Kidney (tissue), 14 donors: ENCODE data around the gene ARHGAP40. TPM values are rescaled to one million over a fixed set of nuclear protein-coding genes. Genes with fewer than 3 reads are reported as not detected.

Source experiments
- DNase-seq, 5 donors: peaks; one replicate each; pipeline ENCODE4 v3.0.0-alpha.2; 2013 to 2020
- FAIRE-seq: peaks from 2 replicates; lab custom pipeline; 2012; peaks lifted over from hg19 to GRCh38; lab: Jason Lieb, UNC
- H3K27ac ChIP-seq, 2 donors: one replicate each; pipeline ENCODE4 v1.7.0; 2013; ENCODE audit warnings: low read depth in 2 of 2, low read length in 2 of 2, inconsistent platforms in 1 of 2
- H3K27me3 ChIP-seq: one replicate; pipeline ENCODE4 v1.7.1; 2013; ENCODE audit warnings: low read length, inconsistent platforms; ENCODE audit not compliant: control insufficient read depth, insufficient read depth
- H3K36me3 ChIP-seq, 3 donors: one replicate each; pipeline versions ENCODE4 v1.7.0 to v1.7.1; 2013; ENCODE audit warnings: low read length in 3 of 3, control low read depth in 1 of 3, inconsistent platforms in 1 of 3; ENCODE audit not compliant: insufficient read depth in 3 of 3, control insufficient read depth in 2 of 3
- H3K4me1 ChIP-seq, 3 donors: one replicate each; pipeline versions ENCODE4 v1.7.0 to v1.7.1; 2013; ENCODE audit warnings: low read length in 3 of 3, inconsistent platforms in 1 of 3, low read depth in 1 of 3; ENCODE audit not compliant: control insufficient read depth in 2 of 3, insufficient read depth in 2 of 3
- H3K4me3 ChIP-seq, 3 donors: one replicate each; pipeline versions ENCODE4 v1.7.0 to v1.8.1; 2013; ENCODE audit warnings: low read length in 3 of 3, control low read depth in 1 of 3, inconsistent platforms in 1 of 3
- H3K9ac ChIP-seq, 3 donors: one replicate each; pipeline versions ENCODE4 v1.7.0 to v1.7.1; 2013; ENCODE audit warnings: low read length in 3 of 3, control low read depth in 1 of 3, inconsistent platforms in 1 of 3
- H3K9me3 ChIP-seq, 3 donors: one replicate each; pipeline versions ENCODE4 v1.7.0 to v1.7.1; 2013; ENCODE audit warnings: low read length in 3 of 3, control low read depth in 1 of 3, inconsistent platforms in 1 of 3; ENCODE audit not compliant: control insufficient read depth in 2 of 3, insufficient read depth in 1 of 3
- intact Hi-C: fragments of 100-400 bp; cut with DNase I; formaldehyde crosslinking; loops from one replicate; pipeline ENCODE4 v1.11.1; 2022
- polyA plus RNA-seq: library from polyadenylated mRNA; stranded (reverse); fragments of 350-450 nt; fragmentation: Illumina TruSeq; extraction: RNeasy Lipid Tissue Mini Kit (QIAGEN cat#74804); gene quantifications from one replicate; pipeline ENCODE4 v1.2.3, GENCODE V29; 2014; ENCODE audit warnings: low read depth, low replicate concordance; ENCODE audit not compliant: insufficient read depth
- total RNA-seq: library from RNA; stranded (reverse); fragmentation: NEBNext Ultra II Directional; extraction: Animal tissue kit (Norgen Biotek cat#: 25700); gene quantifications from one replicate; pipeline ENCODE4 v1.2.1, GENCODE V29; 2021
- TF ChIP-seq, protein P1 (sequence below): IDR thresholded peaks from 3 replicates; pipeline ENCODE4 v1.5.1; 2012; ENCODE audit warnings: mild to moderate bottlenecking, moderate library complexity, borderline replicate concordance; ENCODE audit not compliant: insufficient read depth; ENCODE audit errors: extremely low read depth
- donor health status: control.
- donor health status: control.
- donor health status: control.
- donor health status: control.
- donor health status: control.
- donor health status: DM: yes; HTN: yes; CAD: no.
- donor health status: Normal renal cell carcinoma (clear cell type).

The ARHGAP40 gene
- total and polyA plus RNA-seq, 2 donors from 2014 or later = 1.3 to 20.2 TPM

DNA sequence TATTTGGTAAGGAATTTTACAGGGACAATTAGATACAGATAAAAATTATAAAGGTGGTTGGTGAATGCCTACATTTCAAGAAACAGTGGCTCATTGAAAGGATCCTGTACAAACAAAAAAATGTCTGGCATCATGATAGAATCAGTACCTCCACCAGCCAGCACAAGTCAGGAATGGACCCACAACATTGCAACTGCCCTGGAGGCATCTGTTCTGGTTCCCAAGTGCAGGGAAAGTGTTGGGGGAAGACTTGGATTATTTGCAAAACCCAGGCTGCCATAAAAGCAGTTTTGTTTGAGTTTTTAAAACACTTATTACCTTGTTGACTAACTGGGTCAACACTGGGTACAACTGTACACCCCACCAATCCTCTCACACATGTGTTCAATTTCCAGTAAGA is 24.3 kb downstream of the ARHGAP40 start:
- Histone ChIP-seq H3K4me3 (no peak overlapping the region), H3K4me1 (no peaks in the 10 kb centered on the region), H3K27ac (no peak overlapping the region), H3K9me3 (no peaks in the 10 kb centered on the region), H3K9ac (no peak overlapping the region), H3K27me3 (no peaks in the 10 kb centered on the region), H3K36me3 (no peaks in the 10 kb centered on the region)
- TF ChIP-seq, protein P1, sequence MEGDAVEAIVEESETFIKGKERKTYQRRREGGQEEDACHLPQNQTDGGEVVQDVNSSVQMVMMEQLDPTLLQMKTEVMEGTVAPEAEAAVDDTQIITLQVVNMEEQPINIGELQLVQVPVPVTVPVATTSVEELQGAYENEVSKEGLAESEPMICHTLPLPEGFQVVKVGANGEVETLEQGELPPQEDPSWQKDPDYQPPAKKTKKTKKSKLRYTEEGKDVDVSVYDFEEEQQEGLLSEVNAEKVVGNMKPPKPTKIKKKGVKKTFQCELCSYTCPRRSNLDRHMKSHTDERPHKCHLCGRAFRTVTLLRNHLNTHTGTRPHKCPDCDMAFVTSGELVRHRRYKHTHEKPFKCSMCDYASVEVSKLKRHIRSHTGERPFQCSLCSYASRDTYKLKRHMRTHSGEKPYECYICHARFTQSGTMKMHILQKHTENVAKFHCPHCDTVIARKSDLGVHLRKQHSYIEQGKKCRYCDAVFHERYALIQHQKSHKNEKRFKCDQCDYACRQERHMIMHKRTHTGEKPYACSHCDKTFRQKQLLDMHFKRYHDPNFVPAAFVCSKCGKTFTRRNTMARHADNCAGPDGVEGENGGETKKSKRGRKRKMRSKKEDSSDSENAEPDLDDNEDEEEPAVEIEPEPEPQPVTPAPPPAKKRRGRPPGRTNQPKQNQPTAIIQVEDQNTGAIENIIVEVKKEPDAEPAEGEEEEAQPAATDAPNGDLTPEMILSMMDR = no peak
- FAIRE-seq (no peak), DNase-seq (no peak)
- intact Hi-C loops = no loop called here

DNA sequence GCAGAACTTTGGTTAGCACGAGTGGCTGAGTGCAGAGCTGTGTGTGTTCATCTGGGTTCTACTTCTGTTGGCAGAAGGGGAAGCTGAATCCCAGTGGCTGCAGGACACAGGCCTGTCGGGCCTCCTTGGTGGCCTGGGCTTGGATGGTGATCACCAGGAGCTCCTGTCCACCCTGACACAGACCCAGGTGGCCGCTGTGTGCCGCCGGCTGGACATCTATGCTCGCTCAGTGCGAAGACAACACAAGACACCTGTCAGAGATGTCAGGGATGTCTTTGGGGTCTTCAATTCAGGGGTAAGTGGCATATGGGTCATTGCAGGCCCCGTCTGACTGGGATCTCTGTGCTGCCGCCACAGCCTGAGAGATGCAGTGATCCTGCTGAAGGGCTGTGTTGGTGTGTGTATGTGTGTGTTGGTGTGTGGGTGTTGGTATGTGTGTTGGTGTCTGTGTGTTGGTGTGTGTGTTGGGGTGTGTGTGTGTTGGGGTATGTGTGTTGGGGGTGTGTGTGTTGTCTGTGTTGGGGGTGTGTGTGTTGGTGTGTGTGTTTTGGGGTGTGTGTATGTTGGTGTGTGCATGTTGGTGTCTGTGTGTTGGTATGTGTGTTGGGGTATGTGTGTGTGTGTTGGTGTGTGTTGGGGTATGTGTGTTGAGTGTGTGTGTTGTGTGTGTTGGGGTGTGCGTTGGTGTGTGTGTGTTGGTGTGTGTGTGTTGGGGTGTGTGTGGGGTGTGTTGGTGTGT is 25.5 kb downstream of the ARHGAP40 start:
- no peaks in the 10 kb centered on the region for H3K36me3 ChIP-seq
- no peak for FAIRE-seq
- H3K4me1 ChIP-seq = no peaks in the 10 kb centered on the region
- no peak overlapping the region for H3K4me3 ChIP-seq
- H3K27ac ChIP-seq = no peak overlapping the region
- no peaks in the 10 kb centered on the region for H3K9me3 ChIP-seq
- intact Hi-C loops = no loop called here
- DNase-seq = no peak
- no peak overlapping the region for H3K9ac ChIP-seq
- no peaks in the 10 kb centered on the region for H3K27me3 ChIP-seq
- TF ChIP-seq, protein P1 = no peak

DNA sequence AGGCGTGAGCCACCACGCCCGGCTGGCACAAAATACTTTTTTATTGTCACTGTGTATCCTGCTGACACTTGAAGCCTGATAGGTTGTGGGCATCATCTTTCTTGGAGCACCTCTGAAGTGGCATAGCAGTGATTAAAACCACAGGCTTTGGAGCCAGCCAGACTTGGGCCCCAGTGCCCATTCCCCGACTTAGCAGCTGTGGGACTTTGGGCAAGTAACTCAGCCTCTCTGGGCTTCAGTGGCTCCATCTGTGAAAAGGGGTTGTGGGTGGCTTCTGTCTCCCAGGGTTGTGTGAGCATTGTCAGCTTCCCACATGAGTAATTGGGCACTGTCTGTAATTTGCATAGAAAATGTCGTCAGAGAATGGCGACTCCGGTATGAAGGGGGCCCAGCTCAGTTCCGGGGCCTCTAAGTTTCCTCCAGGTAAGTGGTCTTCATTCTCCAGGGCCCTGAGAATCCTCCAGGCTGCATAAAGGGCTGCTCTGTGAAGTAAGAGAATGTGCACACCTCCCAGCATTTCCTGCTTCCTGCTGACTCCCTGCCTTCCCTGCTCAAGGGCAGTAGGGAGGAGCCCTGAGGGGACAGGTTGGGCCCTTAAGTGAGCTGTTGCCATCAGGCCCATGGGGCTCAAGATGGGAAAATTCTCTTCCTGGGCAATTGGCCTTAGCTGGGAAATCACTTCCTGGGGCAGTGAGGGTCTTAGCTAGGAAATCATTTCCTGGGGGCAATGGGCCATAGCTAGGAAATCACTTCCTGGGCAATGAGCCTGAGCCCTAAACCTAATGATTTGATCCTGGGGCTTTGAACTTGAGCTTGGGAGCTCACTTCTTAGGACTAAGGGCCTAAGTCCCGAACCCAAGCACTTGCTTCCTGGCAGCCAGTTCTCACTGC is 27.2 kb downstream of the ARHGAP40 start:
- no peak overlapping the region for H3K9ac ChIP-seq
- intact Hi-C loops = no loop called here
- TF ChIP-seq, protein P1 = no peak
- no peak overlapping the region for H3K4me3 ChIP-seq
- H3K9me3 ChIP-seq = no peaks in the 10 kb centered on the region
- no peak for FAIRE-seq
- DNase-seq = no peak
- no peaks in the 10 kb centered on the region for H3K27me3 ChIP-seq
- no peaks in the 10 kb centered on the region for H3K4me1 ChIP-seq
- no peaks in the 10 kb centered on the region for H3K36me3 ChIP-seq
- H3K27ac ChIP-seq = no peak overlapping the region
